Nephron progenitor cell (in vitro differentiated cells): ENCODE data around the gene HS2ST1.

Experiments
- DNase-seq: peaks from one replicate; pipeline ENCODE4 v3.0.0; 2021
- H3K27ac Mint-ChIP-seq: 2 replicates; pipeline ENCODE4 v1.8.0; 2021; ENCODE audit warnings: mild to moderate bottlenecking, moderate library complexity, mixed read lengths
- H3K27me3 Mint-ChIP-seq: 2 replicates; pipeline ENCODE4 v1.8.0; 2021; ENCODE audit warnings: mild to moderate bottlenecking, low read depth, mixed read lengths; ENCODE audit not compliant: poor library complexity
- H3K36me3 Mint-ChIP-seq: 2 replicates; pipeline ENCODE4 v1.8.0; 2021; ENCODE audit warnings: low read depth, mixed read lengths
- H3K4me1 Mint-ChIP-seq: 2 replicates; pipeline ENCODE4 v1.8.0; 2021; ENCODE audit warnings: mixed read lengths
- H3K4me3 Mint-ChIP-seq: 2 replicates; pipeline ENCODE4 v1.8.0; 2021; ENCODE audit warnings: mild to moderate bottlenecking, moderate library complexity, mixed read lengths
- H3K9me3 Mint-ChIP-seq: 2 replicates; pipeline ENCODE4 v1.8.0; 2021; ENCODE audit warnings: mild to moderate bottlenecking, moderate library complexity, mixed read lengths
- CTCF ChIP-seq: fragments of 200-600 bp; sonication (generic); IDR thresholded peaks from 2 replicates; pipeline ENCODE4 v1.5.0; 2021; ENCODE audit warnings: antibody characterized with exemption

Gene HS2ST1

GRCh38 chr1:87154384-87154783 lies 239.9 kb downstream of the HS2ST1 start:
- H3K36me3 Mint-ChIP-seq = no peaks in the 10 kb centered on the region
- H3K9me3 Mint-ChIP-seq = no peaks in the 10 kb centered on the region
- no peak overlapping the region for H3K4me3 Mint-ChIP-seq
- no peak for DNase-seq
- H3K27me3 Mint-ChIP-seq = no peaks in the 10 kb centered on the region
- peaks cover 71% of the 10 kb centered on the region for H3K4me1 Mint-ChIP-seq
- no peak overlapping the region for H3K27ac Mint-ChIP-seq
- TF ChIP-seq CTCF = no peak

GRCh38 chr1:87155170-87155569 lies 240.7 kb downstream of the HS2ST1 start:
- peaks cover 63% of the 10 kb centered on the region for H3K4me1 Mint-ChIP-seq
- H3K27ac Mint-ChIP-seq = peak overlapping the region; percentile 53
- DNase-seq = no peak
- H3K9me3 Mint-ChIP-seq = no peaks in the 10 kb centered on the region
- H3K4me3 Mint-ChIP-seq = no peak overlapping the region
- no peak for TF ChIP-seq CTCF
- H3K27me3 Mint-ChIP-seq = no peaks in the 10 kb centered on the region
- H3K36me3 Mint-ChIP-seq = no peaks in the 10 kb centered on the region

- no peak for TF ChIP-seq CTCF
- H3K4me3 Mint-ChIP-seq = no peak overlapping the region
- no peak for DNase-seq
These were observed 241.2 kb downstream of the HS2ST1 start for GRCh38 chr1:87155648-87156047.

GRCh38 chr1:87156124-87156523 lies 241.7 kb downstream of the HS2ST1 start:
- no peak for TF ChIP-seq CTCF
- Mint-ChIP-seq H3K9me3 (no peaks in the 10 kb centered on the region), H3K27me3 (no peaks in the 10 kb centered on the region), H3K4me3 (no peak overlapping the region), H3K27ac (peak overlapping the region; percentile 57), H3K4me1 (peaks cover 54% of the 10 kb centered on the region), H3K36me3 (no peaks in the 10 kb centered on the region)
- DNase-seq = no peak

More at GRCh38 chr1:87155648-87156047, 241.2 kb downstream of the HS2ST1 start:
- H3K9me3 Mint-ChIP-seq = no peaks in the 10 kb centered on the region
- H3K36me3 Mint-ChIP-seq = no peaks in the 10 kb centered on the region
- peaks cover 59% of the 10 kb centered on the region for H3K4me1 Mint-ChIP-seq
- no peaks in the 10 kb centered on the region for H3K27me3 Mint-ChIP-seq
- peak overlapping the region; percentile 53 for H3K27ac Mint-ChIP-seq

GRCh38 chr1:87159378-87159915 lies 245.0 kb downstream of the HS2ST1 start:
- no peak overlapping the region for H3K27ac Mint-ChIP-seq
- no peak overlapping the region for H3K4me3 Mint-ChIP-seq
- DNase-seq = no peak
- no peak for TF ChIP-seq CTCF
- H3K9me3 Mint-ChIP-seq = peaks cover 4% of the 10 kb centered on the region
- no peaks in the 10 kb centered on the region for H3K27me3 Mint-ChIP-seq
- no peaks in the 10 kb centered on the region for H3K36me3 Mint-ChIP-seq
- peaks cover 21% of the 10 kb centered on the region for H3K4me1 Mint-ChIP-seq
